Urothelium cell line (cell line): Measurements from ENCODE around the gene TEN1.

Experiments
- DNase-seq: peaks from one replicate; pipeline ENCODE4 v3.0.0; 2011; ENCODE audit warnings: low spot score, mixed read lengths
- FAIRE-seq: peaks from 2 replicates; lab custom pipeline; 2011; peaks lifted over from hg19 to GRCh38; lab: Jason Lieb, UNC

Gene TEN1

GRCh38 chr17:76005263-76006149 is 26.5 kb downstream of the TEN1 start:
- peak; percentile 80 for DNase-seq
- FAIRE-seq, result peak; percentile 69

GRCh38 chr17:76007131-76007849 is 28.2 kb downstream of the TEN1 start:
- DNase-seq (no peak), FAIRE-seq (peak; percentile 50)

- no peak for DNase-seq
- FAIRE-seq, result no peak
These were observed 28.8 kb downstream of the TEN1 start for GRCh38 chr17:76007850-76008165.

- no peak for FAIRE-seq
- no peak for DNase-seq
These were observed 29.2 kb downstream of the TEN1 start for GRCh38 chr17:76008208-76008607.

GRCh38 chr17:76008630-76009425 is 29.8 kb downstream of the TEN1 start:
- FAIRE-seq (no peak), DNase-seq (no peak)

- DNase-seq (no peak), FAIRE-seq (no peak)
These were observed 30.4 kb downstream of the TEN1 start for GRCh38 chr17:76009447-76009846.

GRCh38 chr17:76009969-76010661 is 31.1 kb downstream of the TEN1 start:
- DNase-seq (no peak), FAIRE-seq (no peak)

GRCh38 chr17:76011951-76012350 is 32.9 kb downstream of the TEN1 start:
- DNase-seq (no peak), FAIRE-seq (no peak)

GRCh38 chr17:76013377-76013932 is 34.4 kb downstream of the TEN1 start:
- FAIRE-seq, result peak; percentile 44
- DNase-seq, result no peak

GRCh38 chr17:76014100-76014924 is 35.3 kb downstream of the TEN1 start:
- peak; percentile 93 for DNase-seq
- peak; percentile 94 for FAIRE-seq

- FAIRE-seq (no peak), DNase-seq (no peak)
These were observed 35.9 kb downstream of the TEN1 start for GRCh38 chr17:76014925-76015261.

- FAIRE-seq (no peak), DNase-seq (no peak)
These were observed 38.7 kb downstream of the TEN1 start for GRCh38 chr17:76017481-76018339.

- FAIRE-seq, result peak; percentile 32
- no peak for DNase-seq
These were observed 39.3 kb downstream of the TEN1 start for GRCh38 chr17:76018340-76018680.

GRCh38 chr17:76018801-76019200 is 39.8 kb downstream of the TEN1 start:
- no peak for DNase-seq
- no peak for FAIRE-seq

- DNase-seq (no peak), FAIRE-seq (no peak)
These were observed 40.9 kb downstream of the TEN1 start for GRCh38 chr17:76019833-76020467.

- no peak for FAIRE-seq
- DNase-seq, result no peak
These were observed 43.2 kb downstream of the TEN1 start for GRCh38 chr17:76022285-76022684.

GRCh38 chr17:76022973-76023899 is 44.2 kb downstream of the TEN1 start:
- peak; percentile 20 for FAIRE-seq
- no peak for DNase-seq

- FAIRE-seq (peak; percentile 37), DNase-seq (no peak)
These were observed 44.8 kb downstream of the TEN1 start for GRCh38 chr17:76023900-76024237.
